HL-60 (cell line): ENCODE measurements around the gene SCN2A.

Source experiments
- DNase-seq, 2 experiments: peaks; one replicate each; pipeline ENCODE4 v3.0.0-alpha.2; 2010 to 2020; ENCODE audit warnings: low read depth in 1 of 2, low spot score in 1 of 2
- H3K27ac ChIP-seq: fragments of 250-450 bp; sonication (Bioruptor Pico); replicated peaks from 2 replicates; pipeline ENCODE4 v1.5.1; 2020; ENCODE audit warnings: mild to moderate bottlenecking, moderate library complexity
- H3K27me3 ChIP-seq: fragments of 250-450 bp; sonication (Bioruptor Pico); 2 replicates; pipeline ENCODE4 v1.5.1; 2021; ENCODE audit warnings: mild to moderate bottlenecking, moderate library complexity; ENCODE audit not compliant: insufficient read depth, poor library complexity, severe bottlenecking
- H3K4me3 ChIP-seq: replicated peaks from 2 replicates; pipeline ENCODE4 v1.5.1; 2011; ENCODE audit warnings: mild to moderate bottlenecking, control low read depth, low read length; ENCODE audit not compliant: insufficient read depth
- CTCF ChIP-seq: IDR thresholded peaks from one replicate; pipeline ENCODE4 v1.5.1; 2011; ENCODE audit warnings: low read length, control low read depth, inconsistent platforms; ENCODE audit not compliant: insufficient read depth
- GABPA ChIP-seq: IDR thresholded peaks from 2 replicates; pipeline ENCODE4 v1.6.1; 2012; ENCODE audit warnings: low read depth
- POLR2AphosphoS5 ChIP-seq: IDR thresholded peaks from 2 replicates; pipeline ENCODE4 v1.6.1; 2012; ENCODE audit warnings: low read depth
- REST ChIP-seq: IDR thresholded peaks from 2 replicates; pipeline ENCODE4 v1.6.1; 2012; ENCODE audit warnings: low read depth; ENCODE audit not compliant: insufficient replicate concordance
- SPI1 ChIP-seq: IDR thresholded peaks from 2 replicates; pipeline ENCODE4 v1.6.1; 2012; ENCODE audit warnings: low read depth, mild to moderate bottlenecking, borderline replicate concordance

Gene SCN2A

GRCh38 chr2:165238295-165238694 is 919 bp upstream of the SCN2A start:
- TF ChIP-seq REST (peak; percentile 96), GABPA (no peak), CTCF (no peak), POLR2AphosphoS5 (no peak), SPI1 (no peak)

GRCh38 chr2:165239856-165240515 is 772 bp downstream of the SCN2A start:
- TF ChIP-seq SPI1 (no peak), POLR2AphosphoS5 (no peak), CTCF (no peak), REST (no peak), GABPA (no peak)

More at GRCh38 chr2:165238295-165238694, 919 bp upstream of the SCN2A start:
- Histone ChIP-seq H3K27ac (no peak overlapping the region), H3K4me3 (no peak overlapping the region), H3K27me3 (no peaks in the 10 kb centered on the region)
- DNase-seq: no peak

GRCh38 chr2:165240916-165241315 is 1.7 kb downstream of the SCN2A start:
- H3K27ac ChIP-seq: no peak overlapping the region
- TF ChIP-seq GABPA: no peak
- no peak overlapping the region for H3K4me3 ChIP-seq
- DNase-seq: no peak
- H3K27me3 ChIP-seq: no peaks in the 10 kb centered on the region

More at GRCh38 chr2:165239856-165240515, 772 bp downstream of the SCN2A start:
- DNase-seq: no peak
- H3K4me3 ChIP-seq: no peak overlapping the region
- H3K27me3 ChIP-seq: no peaks in the 10 kb centered on the region
- H3K27ac ChIP-seq: no peak overlapping the region

- H3K27me3 ChIP-seq: no peaks in the 10 kb centered on the region
- no peak overlapping the region for H3K4me3 ChIP-seq
- no peak overlapping the region for H3K27ac ChIP-seq
- TF ChIP-seq CTCF (no peak), REST (no peak), GABPA (no peak), POLR2AphosphoS5 (no peak), SPI1 (no peak)
- DNase-seq: no peak
These were observed 6.0 kb downstream of the SCN2A start for GRCh38 chr2:165245081-165245793.
